DOHH2 (cell line): ENCODE results near the gene PAH.

Experiments used
- H3F3A ChIP-seq: fragments of 200-600 bp; sonication (generic), shearing (Covaris generic); 2 replicates; pipeline ENCODE4 v1.6.0; 2016; ENCODE audit warnings: antibody characterized with exemption, mild to moderate bottlenecking; ENCODE audit not compliant: control insufficient read depth, insufficient read depth
- H3K27ac ChIP-seq: fragments of 200-600 bp; sonication (generic); 2 replicates; pipeline ENCODE4 v1.5.1; 2014; ENCODE audit warnings: low read depth, mild to moderate bottlenecking, low read length, moderate library complexity
- H3K27me3 ChIP-seq: fragments of 200-600 bp; sonication (generic); 2 replicates; pipeline ENCODE4 v1.6.1; 2014; ENCODE audit warnings: mild to moderate bottlenecking, low read length, mixed read lengths; ENCODE audit not compliant: control insufficient read depth
- H3K36me3 ChIP-seq: fragments of 200-600 bp; sonication (generic); 2 replicates; pipeline ENCODE4 v1.6.1; 2014; ENCODE audit warnings: mild to moderate bottlenecking, low read length, moderate library complexity, mixed read lengths; ENCODE audit not compliant: control insufficient read depth
- H3K4me1 ChIP-seq: fragments of 200-600 bp; sonication (generic); 2 replicates; pipeline ENCODE4 v1.6.1; 2014; ENCODE audit warnings: mild to moderate bottlenecking, low read length, mixed read lengths; ENCODE audit not compliant: control insufficient read depth
- H3K4me2 ChIP-seq: fragments of 200-600 bp; sonication (generic); 2 replicates; pipeline ENCODE4 v1.6.0; 2014; ENCODE audit warnings: mild to moderate bottlenecking, low read length, moderate library complexity
- H3K4me3 ChIP-seq: fragments of 200-600 bp; sonication (generic); 2 replicates; pipeline ENCODE4 v1.5.1; 2014; ENCODE audit warnings: mild to moderate bottlenecking, low read length, mixed read lengths
- H3K79me2 ChIP-seq: fragments of 200-600 bp; sonication (generic); 2 replicates; pipeline ENCODE4 v1.6.1; 2014; ENCODE audit warnings: mild to moderate bottlenecking, low read length, mixed read lengths; ENCODE audit not compliant: control insufficient read depth
- H3K9me2 ChIP-seq: fragments of 200-600 bp; sonication (generic); replicated peaks from 2 replicates; pipeline ENCODE4 v1.6.1; 2014; ENCODE audit warnings: mild to moderate bottlenecking, low read length, mixed read lengths; ENCODE audit not compliant: control insufficient read depth
- H3K9me3 ChIP-seq: fragments of 200-600 bp; sonication (generic); 2 replicates; pipeline ENCODE4 v1.6.1; 2014; ENCODE audit warnings: antibody characterized with exemption, low read length, mixed read lengths; ENCODE audit not compliant: control insufficient read depth, insufficient read depth
- H4K20me1 ChIP-seq: fragments of 200-600 bp; sonication (generic); 2 replicates; pipeline ENCODE4 v1.6.0; 2014; ENCODE audit warnings: low read depth, mild to moderate bottlenecking, antibody characterized with exemption, low read length, moderate library complexity; ENCODE audit not compliant: control insufficient read depth, insufficient read depth
- EZH2phosphoT487 ChIP-seq: fragments of 200-600 bp; sonication (generic); IDR thresholded peaks from 2 replicates; pipeline ENCODE4 v1.6.1; 2017; ENCODE audit warnings: borderline replicate concordance, mild to moderate bottlenecking, antibody characterized with exemption, low read length, moderate library complexity, mixed read lengths
- TF ChIP-seq, protein P1 (sequence below): fragments of 200-600 bp; sonication (generic); IDR thresholded peaks from one replicate; pipeline ENCODE4 v1.5.1; 2014; ENCODE audit warnings: antibody characterized with exemption, mild to moderate bottlenecking, low read depth, low read length; ENCODE audit not compliant: poor library complexity, severe bottlenecking

The PAH gene

DNA sequence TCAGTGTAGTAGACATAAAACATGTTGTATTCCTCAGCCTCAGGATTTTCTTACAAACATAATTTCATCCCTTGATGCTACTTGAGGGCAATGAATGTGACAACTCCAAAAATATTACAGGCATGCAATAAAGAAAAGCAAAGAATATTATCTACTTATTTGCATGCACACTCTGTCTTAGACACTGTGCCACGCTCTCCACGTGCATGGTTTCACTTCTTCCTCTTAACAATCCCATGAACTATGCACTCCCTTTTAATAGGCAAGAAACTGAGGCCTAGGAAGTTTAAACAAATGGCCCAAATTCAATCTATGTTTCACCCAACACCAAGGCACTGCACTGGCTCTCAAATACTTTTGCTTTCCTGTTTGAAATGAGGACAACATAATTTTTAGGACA, 1.8 kb upstream of the PAH start:
- peak overlapping the region; percentile 6; the same call in 1 of the 2 replicates for H3K4me2 ChIP-seq
- no peaks in the 10 kb centered on the region for H3K9me3 ChIP-seq
- no peaks in the 10 kb centered on the region for H3K9me2 ChIP-seq
- H3K36me3 ChIP-seq: no peaks in the 10 kb centered on the region
- H3K27me3 ChIP-seq: no peaks in the 10 kb centered on the region
- H3K4me3 ChIP-seq: no peak overlapping the region
- H3K79me2 ChIP-seq: no peaks in the 10 kb centered on the region
- H4K20me1 ChIP-seq: no peaks in the 10 kb centered on the region
- no peak overlapping the region for H3K27ac ChIP-seq
- H3K4me1 ChIP-seq: peaks cover 20% of the 10 kb centered on the region
- TF ChIP-seq EZH2phosphoT487: no peak
- TF ChIP-seq, protein P1, sequence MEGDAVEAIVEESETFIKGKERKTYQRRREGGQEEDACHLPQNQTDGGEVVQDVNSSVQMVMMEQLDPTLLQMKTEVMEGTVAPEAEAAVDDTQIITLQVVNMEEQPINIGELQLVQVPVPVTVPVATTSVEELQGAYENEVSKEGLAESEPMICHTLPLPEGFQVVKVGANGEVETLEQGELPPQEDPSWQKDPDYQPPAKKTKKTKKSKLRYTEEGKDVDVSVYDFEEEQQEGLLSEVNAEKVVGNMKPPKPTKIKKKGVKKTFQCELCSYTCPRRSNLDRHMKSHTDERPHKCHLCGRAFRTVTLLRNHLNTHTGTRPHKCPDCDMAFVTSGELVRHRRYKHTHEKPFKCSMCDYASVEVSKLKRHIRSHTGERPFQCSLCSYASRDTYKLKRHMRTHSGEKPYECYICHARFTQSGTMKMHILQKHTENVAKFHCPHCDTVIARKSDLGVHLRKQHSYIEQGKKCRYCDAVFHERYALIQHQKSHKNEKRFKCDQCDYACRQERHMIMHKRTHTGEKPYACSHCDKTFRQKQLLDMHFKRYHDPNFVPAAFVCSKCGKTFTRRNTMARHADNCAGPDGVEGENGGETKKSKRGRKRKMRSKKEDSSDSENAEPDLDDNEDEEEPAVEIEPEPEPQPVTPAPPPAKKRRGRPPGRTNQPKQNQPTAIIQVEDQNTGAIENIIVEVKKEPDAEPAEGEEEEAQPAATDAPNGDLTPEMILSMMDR: no peak
- H3F3A ChIP-seq: no peaks in the 10 kb centered on the region

DNA sequence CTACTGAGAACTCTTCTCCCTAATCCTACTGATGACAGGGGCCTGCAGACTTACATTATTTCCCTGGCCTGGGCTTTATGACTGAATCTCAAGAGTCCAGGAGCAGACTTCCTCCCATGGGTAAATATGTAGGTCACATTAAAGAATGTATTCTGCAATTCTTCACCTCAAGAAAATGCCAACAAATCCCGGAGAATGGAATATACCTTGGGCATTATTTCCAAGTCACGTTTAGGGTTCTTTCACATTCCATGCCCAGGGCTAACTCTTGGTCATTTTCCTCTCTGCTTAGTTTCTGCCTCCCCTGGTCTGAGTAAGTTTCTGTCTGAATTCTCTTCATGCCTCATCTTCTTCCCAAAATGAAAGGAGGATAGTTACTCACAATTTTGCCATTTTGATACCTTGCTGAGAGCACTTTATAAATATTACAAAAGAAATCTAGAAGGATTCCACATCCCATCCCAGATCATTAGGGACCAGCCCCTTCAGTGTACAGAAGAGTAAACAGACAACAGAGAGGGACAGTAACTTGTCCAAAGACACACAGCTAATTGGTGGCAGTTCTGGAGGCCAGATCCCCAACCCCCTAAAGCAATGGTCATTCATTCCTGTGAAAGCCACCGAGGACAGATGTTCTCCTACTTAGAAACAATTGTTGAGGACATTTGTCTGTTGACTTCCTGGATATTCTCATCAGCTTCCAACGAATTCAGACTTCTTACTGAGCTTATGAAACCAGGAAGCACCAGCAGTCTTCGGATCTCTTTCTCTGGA, 605 bp downstream of the PAH start:
- H3K4me3 ChIP-seq: no peak overlapping the region
- H4K20me1 ChIP-seq: no peaks in the 10 kb centered on the region
- peak overlapping the region; percentile 61; the same call in 1 of the 2 replicates for H3K4me2 ChIP-seq
- no peaks in the 10 kb centered on the region for H3K79me2 ChIP-seq
- TF ChIP-seq EZH2phosphoT487: no peak
- TF ChIP-seq, protein P1: no peak
- no peaks in the 10 kb centered on the region for H3K9me2 ChIP-seq
- H3K9me3 ChIP-seq: no peaks in the 10 kb centered on the region
- no peaks in the 10 kb centered on the region for H3F3A ChIP-seq
- H3K36me3 ChIP-seq: no peaks in the 10 kb centered on the region
- no peaks in the 10 kb centered on the region for H3K27me3 ChIP-seq
- H3K4me1 ChIP-seq: peaks cover 20% of the 10 kb centered on the region
- no peak overlapping the region for H3K27ac ChIP-seq

DNA sequence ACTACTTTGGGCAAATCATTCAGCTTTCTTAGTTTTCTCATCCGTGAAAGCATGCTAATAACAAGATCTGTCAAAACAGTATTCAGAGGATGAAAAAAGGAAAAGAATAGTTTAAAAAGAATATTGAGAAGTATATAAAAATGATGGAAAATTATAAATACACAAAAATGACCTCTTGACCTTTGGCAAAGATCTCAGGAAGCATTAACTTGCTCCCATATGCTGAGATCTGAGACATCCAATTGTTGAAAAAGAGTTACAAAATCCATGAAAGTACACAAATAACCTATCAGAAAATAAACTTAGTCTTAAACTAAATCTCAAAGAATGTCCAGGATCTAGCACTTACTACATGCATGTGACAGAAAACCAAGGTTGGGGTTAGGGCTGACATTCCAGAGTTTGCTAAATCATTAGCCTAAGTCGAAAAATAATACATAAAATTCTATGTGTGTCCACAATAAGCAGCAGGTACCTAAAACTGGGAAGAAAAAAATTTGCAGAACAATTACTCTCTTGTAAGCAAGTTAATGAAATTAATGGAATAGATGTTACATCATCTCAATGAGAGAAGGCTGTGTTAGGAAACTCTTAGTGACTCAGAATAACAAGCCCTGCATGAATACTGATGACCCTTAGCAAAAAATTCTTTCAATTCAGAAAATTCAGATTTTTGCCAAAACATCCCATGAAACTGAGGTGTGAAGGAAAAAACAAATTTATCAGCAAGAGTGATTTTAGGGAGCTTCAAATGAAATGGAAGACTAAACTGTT, 3.4 kb downstream of the PAH start:
- Histone ChIP-seq H3K4me3 (no peak overlapping the region), H3K4me1 (peaks cover 15% of the 10 kb centered on the region)

More for the DNA sequence above, 3.4 kb downstream of the PAH start:
- Histone ChIP-seq H4K20me1 (no peaks in the 10 kb centered on the region), H3K9me2 (no peaks in the 10 kb centered on the region), H3K9me3 (no peaks in the 10 kb centered on the region), H3K36me3 (no peaks in the 10 kb centered on the region), H3K27me3 (no peaks in the 10 kb centered on the region), H3K4me2 (no peak overlapping the region), H3K79me2 (no peaks in the 10 kb centered on the region), H3F3A (no peaks in the 10 kb centered on the region), H3K27ac (no peak overlapping the region)
- TF ChIP-seq, protein P1: no peak
- TF ChIP-seq EZH2phosphoT487: no peak
